K562 (cell line): ENCODE results near the gene RPL7A. TPM values are rescaled to one million over a fixed set of nuclear protein-coding genes. Genes with fewer than 3 reads are reported as not detected.

Experiments used
- CAMTA2 ChIP-seq: fragments of 250-450 bp; sonication (Bioruptor Pico); conservative IDR thresholded peaks from 2 replicates; pipeline ENCODE4 v1.5.1; 2022
- CUX1 ChIP-seq: fragments of 200-800 bp; sonication (Bioruptor generic); IDR thresholded peaks from 2 replicates; pipeline ENCODE4 v1.6.1; 2016; ENCODE audit warnings: missing genetic modification characterization, missing compliant biosample characterization
- CXXC5 ChIP-seq: fragments of 250-450 bp; sonication (Bioruptor Pico); IDR thresholded peaks from 2 replicates; pipeline ENCODE4 v1.8.0; 2022; ENCODE audit warnings: inconsistent platforms, mild to moderate bottlenecking, moderate library complexity
- E2F6 ChIP-seq, 2 experiments: IDR thresholded peaks; 2 replicates each; pipeline ENCODE4 v1.6.1; 2011; ENCODE audit warnings: borderline replicate concordance in 1 of 2, control low read depth in 1 of 2, low read depth in 1 of 2, low read length in 1 of 2, mild to moderate bottlenecking in 1 of 2, mixed read lengths in 1 of 2, moderate library complexity in 1 of 2; ENCODE audit not compliant: insufficient read depth in 1 of 2, insufficient read length in 1 of 2, poor library complexity in 1 of 2, severe bottlenecking in 1 of 2; ENCODE audit errors: extremely low read depth in 1 of 2
- GTF2E2 ChIP-seq: fragments of 200-800 bp; sonication (Bioruptor generic); IDR thresholded peaks from 2 replicates; pipeline ENCODE4 v1.6.1; 2016; ENCODE audit warnings: missing genetic modification characterization, missing compliant biosample characterization
- HMG20A ChIP-seq: fragments of 450-650 bp; formaldehyde crosslinking; conservative IDR thresholded peaks from 2 replicates; pipeline ENCODE4 v1.4.0; 2020; ENCODE audit warnings: mild to moderate bottlenecking, mixed read lengths
- ID3 ChIP-seq, 2 experiments: fragments of 250-450 bp in 1 of 2; fragments of 450-650 bp in 1 of 2; sonication (Bioruptor Pico) in 1 of 2; IDR thresholded peaks; 2 replicates each; pipeline versions ENCODE4 v1.6.1 to v1.8.0; 2016 to 2021; ENCODE audit warnings: mild to moderate bottlenecking in 2 of 2, moderate library complexity in 2 of 2, missing compliant biosample characterization in 1 of 2, missing genetic modification characterization in 1 of 2
- KLF16 ChIP-seq: IDR thresholded peaks from 2 replicates; pipeline ENCODE4 v1.6.1; 2016; ENCODE audit warnings: antibody characterized with exemption
- NEUROD1 ChIP-seq: fragments of 150-350 bp; IDR thresholded peaks from 2 replicates; pipeline ENCODE4 v1.6.1; 2014; ENCODE audit warnings: borderline replicate concordance, low read length, low read depth; ENCODE audit not compliant: partially characterized antibody
- SAFB ChIP-seq: fragments of 200-400 bp; formaldehyde crosslinking; IDR thresholded peaks from 2 replicates; pipeline ENCODE4 v1.6.1; 2017; ENCODE audit warnings: low read depth, low read length, borderline replicate concordance
- SETDB1 ChIP-seq: IDR thresholded peaks from one replicate; pipeline ENCODE4 v1.6.1; 2012; ENCODE audit warnings: low read length, control low read depth, inconsistent platforms
- SRSF1 ChIP-seq: fragments of 200-400 bp; formaldehyde crosslinking; IDR thresholded peaks from 2 replicates; pipeline ENCODE4 v1.6.1; 2017; ENCODE audit warnings: mild to moderate bottlenecking, low read depth, low read length, moderate library complexity
- THAP12 ChIP-seq: fragments of 250-450 bp; sonication (Bioruptor Pico); IDR thresholded peaks from 2 replicates; pipeline ENCODE4 v1.9.0; 2021; ENCODE audit warnings: mild to moderate bottlenecking, inconsistent platforms
- TOE1 ChIP-seq, 2 experiments: fragments of 450-650 bp in 1 of 2; sonication (generic) in 1 of 2; formaldehyde crosslinking in 1 of 2; IDR thresholded peaks; 2 replicates each; pipeline versions ENCODE4 v1.7.1 to v1.8.0; 2016 to 2022; ENCODE audit warnings: borderline replicate concordance in 2 of 2, mild to moderate bottlenecking in 2 of 2, antibody characterized with exemption in 1 of 2, inconsistent platforms in 1 of 2, low read depth in 1 of 2, missing genetic modification reagents in 1 of 2, moderate library complexity in 1 of 2
- U2AF2 ChIP-seq: fragments of 200-400 bp; formaldehyde crosslinking; optimal IDR thresholded peaks from 2 replicates; pipeline ENCODE3; 2017; ENCODE audit warnings: low read depth, mild to moderate bottlenecking, low read length
- ZNF239 ChIP-seq: fragments of 250-450 bp; sonication (Bioruptor Pico); IDR thresholded peaks from 2 replicates; pipeline ENCODE4 v1.4.0; 2020; ENCODE audit warnings: mild to moderate bottlenecking
- polyA plus RNA-seq, 8 experiments: library from polyadenylated mRNA; depleted of rRNA in 4 of 8; stranded (reverse) in 5 of 8; unstranded in 3 of 8; fragments of >200 nt; fragmentation: Nextera tagmentation in 2 of 8; fragmentation: Illumina TruSeq in 1 of 8; extraction: Ambion mirVana in 2 of 8; extraction: Trizol in 1 of 8; gene quantifications; 2 replicates each; pipeline versions ENCODE4 v1.2.1 to v1.2.3, GENCODE V29; 2011 to 2014; ENCODE audit warnings: inconsistent platforms in 1 of 8, missing spikeins in 1 of 8
- total RNA-seq, 7 experiments: library from RNA; depleted of rRNA in 6 of 7; stranded (reverse); fragments of >200 nt in 6 of 7; fragmentation: Illumina TruSeq in 2 of 7; extraction: Trizol in 2 of 7; gene quantifications; 2 replicates each; pipeline versions ENCODE4 v1.2.1 to v1.2.3, GENCODE V29; 2011 to 2021; ENCODE audit warnings: low replicate concordance in 1 of 7

The RPL7A gene
- total and polyA plus RNA-seq, 9 of the 15 experiments (the other 6 are each of a cell fraction or from before 2014, with no cell fraction given): 1,935 to 3,760 (median 2,652) TPM

- TF ChIP-seq CUX1 (no peak), SRSF1 (no peak), TOE1 (IDR thresholded peaks at IDR 0.05; ENCODE audit: borderline replicate concordance) (peak; percentile 78; the same call in 1 of the 2 replicates), TOE1 (CRISPR knock-in tag; IDR thresholded peaks at IDR 0.05; ENCODE audit: borderline replicate concordance, low read depth) (no peak), ID3 (CRISPR knock-in tag; IDR thresholded peaks at IDR 0.05) (no peak), ID3 (tag; IDR thresholded peaks at IDR 0.05) (peak; percentile 79; the same call in 1 of the 2 replicates), THAP12 (CRISPR knock-in tag) (no peak; the same call in 1 of the 2 replicates), NEUROD1 (peak; percentile 96), ZNF239 (CRISPR knock-in tag) (0 out of 2 replicates have a peak, but pooled peaks have one; percentile 15), CAMTA2 (CRISPR knock-in tag) (no peak), GTF2E2 (tag) (peak; percentile 91), KLF16 (no peak), U2AF2 (no peak), HMG20A (CRISPR knock-in tag) (no peak), CXXC5 (CRISPR knock-in tag) (peak; percentile 42), E2F6 (IDR thresholded peaks at IDR 0.05; ENCODE audit: borderline replicate concordance in 1 of 2, extremely low read depth in 1 of 2, insufficient read depth in 1 of 2, insufficient read length in 1 of 2, low read depth in 1 of 2, low read length in 1 of 2, poor library complexity in 1 of 2, severe bottlenecking in 1 of 2) (peak in 1 of 2 experiments; percentile 9), SETDB1 (no peak), SAFB (0 out of 2 replicates have a peak, but pooled peaks have one; percentile 19)
Measured at GRCh38 chr9:133347985-133348717, at the start of gene RPL7A, which contains the start of gene MED22 (continued).
